ENCODE results near the gene ARHGAP32.
"Not testable (repeated sequence)": the region's sequence is repeated elsewhere in the genome, so short reads cannot be mapped to it uniquely, and the experiment has no call there.

ARHGAP32 gene

DNA sequence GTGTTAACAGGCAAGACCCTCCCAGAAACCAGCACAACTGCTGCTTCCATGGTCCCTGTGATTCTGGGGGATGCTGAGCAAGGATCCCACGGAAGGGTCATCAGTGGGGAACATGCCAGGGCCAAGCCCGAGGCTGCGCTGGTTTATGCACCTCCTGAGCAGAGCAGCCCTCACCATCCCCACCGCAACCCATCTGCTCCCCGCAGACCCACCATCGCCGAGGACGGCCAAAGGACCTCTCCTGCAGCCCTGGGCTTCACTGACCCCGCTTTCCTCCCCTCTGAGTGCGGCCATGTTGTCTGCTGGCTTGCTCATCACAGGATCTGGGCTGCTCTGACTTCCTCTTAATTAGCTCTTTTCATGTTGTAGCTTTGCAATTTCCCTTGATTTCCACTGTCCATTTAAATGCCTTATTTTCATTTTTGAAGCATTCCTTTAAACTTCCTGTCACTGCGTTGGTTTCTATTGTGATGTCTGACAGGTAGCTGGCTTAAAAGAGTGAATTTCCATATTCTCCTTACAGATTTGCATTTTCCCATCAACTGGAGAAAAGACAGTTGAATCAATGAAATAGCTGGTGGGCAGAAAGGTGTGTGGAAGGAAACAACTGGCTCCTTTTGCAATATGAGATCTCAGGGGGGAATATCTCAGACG is 264.3 kb downstream of the ARHGAP32 start:
- no peak for FAIRE-seq

DNA sequence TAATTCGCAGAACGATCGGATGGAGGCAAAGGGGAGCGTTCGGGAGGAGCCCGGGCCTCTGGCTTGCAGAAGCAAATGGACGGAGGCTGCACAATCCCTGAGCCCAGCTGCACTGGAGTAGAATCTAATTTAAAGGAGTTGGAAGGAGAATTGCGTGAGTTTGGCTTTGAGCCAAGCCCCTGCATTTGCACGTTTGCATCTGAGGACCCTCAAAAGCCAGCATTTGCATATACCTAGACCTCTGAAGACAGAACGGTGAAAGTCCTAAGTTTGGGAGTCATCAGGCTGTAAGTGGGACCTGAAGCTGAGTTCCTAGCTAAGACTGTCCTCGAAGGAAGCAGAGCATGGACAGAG is 265.0 kb downstream of the ARHGAP32 start:
- no peak for FAIRE-seq

DNA sequence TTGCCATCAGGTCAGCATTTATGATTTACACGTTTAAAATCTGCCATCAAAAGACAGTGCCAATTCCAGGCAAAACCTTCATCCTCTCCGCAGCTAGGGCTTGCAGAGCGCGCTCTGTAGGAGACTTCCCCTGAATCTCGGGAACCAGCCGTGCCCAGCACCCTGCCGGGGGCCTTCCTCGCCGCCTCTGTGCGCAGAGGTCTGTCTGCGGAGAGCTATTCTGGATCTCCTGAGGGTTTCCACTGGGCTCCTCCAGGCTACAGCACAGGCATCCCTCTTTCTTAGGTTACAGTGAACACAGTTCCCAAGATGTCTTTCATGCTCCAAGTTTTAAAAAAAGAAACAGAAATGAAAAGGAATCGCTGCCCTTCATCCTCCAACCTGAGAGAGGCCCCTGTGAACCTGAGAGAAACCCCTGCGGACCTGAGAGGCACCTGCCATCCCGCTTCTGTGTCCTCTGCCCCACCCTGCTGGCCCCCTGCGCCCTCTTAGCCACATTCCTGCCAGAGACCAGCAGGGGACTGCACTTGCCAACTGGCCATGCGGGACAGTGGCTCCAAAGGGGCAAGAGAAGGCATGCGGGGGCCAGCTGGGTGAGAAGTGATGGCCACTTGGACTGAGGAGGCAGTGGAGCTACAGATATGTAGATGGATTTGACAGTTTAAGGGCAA is 265.6 kb downstream of the ARHGAP32 start:
- no peak for FAIRE-seq

DNA sequence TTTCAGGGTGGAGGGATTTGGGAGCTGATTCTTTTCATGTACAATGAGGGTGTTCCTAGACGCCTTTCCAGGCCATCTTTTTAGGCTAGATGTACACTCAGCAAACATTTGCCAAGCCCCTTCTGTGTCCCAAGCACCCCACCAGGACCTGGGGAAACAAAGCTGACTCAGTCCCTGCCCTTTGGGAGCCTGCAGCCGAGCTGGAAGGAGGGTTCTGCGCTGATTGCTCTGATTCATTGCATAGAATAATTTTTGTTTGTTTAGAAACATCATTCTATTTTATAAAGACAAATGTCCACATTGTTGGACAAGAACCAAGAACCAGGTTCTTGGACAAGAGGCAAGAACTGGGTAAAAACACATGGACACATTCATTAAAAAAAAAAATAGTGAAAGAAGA is 266.1 kb downstream of the ARHGAP32 start:
- FAIRE-seq = no peak

DNA sequence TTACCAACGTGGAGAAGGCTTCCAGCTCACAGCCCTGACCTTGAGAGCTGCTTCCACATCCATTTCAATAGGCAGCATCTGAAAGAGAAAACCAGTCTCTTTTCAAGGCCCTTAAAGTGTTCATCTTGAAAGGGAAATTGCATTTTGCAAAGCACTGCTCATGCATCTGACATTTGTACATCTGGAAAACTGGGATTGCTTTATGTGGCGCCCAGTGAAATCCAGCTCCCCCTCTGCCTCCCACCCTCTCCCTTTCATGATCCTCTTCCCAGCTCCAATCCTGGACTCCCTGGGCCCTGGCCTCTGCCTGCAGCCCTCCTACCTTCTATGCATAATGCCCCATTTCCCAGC is 266.9 kb downstream of the ARHGAP32 start:
- FAIRE-seq = no peak

DNA sequence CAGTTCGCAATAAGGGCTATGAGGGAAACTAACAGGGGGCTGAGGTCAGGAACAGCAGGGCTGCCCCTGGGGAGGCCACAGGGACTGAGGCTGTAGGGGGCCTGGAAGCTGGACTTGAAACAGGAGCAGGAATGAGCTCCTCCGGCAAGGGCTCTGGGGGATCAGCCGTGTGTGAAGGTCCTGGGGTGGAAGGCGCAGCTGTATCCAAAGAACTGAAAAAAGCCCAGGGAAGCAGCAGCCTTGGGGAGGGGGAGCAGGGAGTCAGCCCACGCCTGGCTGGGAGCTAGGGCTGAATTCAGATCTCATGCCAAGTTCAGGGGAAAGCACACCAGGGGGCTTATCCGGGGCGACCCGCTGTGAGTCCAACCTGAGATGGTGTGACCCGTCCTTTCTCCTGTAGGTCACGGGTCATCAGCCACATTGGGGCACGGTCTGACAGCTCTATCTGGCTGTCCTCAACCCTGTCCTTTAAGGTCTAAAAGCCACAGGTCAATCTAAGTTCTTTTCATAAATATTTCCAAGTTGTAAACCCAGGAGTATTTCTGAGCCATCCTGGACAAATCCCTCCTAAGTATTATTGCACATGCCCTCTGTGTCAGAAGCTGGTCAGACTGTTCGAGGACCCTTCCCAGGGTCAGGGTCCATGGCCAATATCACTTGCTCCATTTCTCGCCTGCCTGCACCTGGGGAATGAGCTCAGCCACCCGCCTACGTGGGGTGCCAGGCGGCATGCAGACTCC is 267.4 kb downstream of the ARHGAP32 start:
- no peak for FAIRE-seq

DNA sequence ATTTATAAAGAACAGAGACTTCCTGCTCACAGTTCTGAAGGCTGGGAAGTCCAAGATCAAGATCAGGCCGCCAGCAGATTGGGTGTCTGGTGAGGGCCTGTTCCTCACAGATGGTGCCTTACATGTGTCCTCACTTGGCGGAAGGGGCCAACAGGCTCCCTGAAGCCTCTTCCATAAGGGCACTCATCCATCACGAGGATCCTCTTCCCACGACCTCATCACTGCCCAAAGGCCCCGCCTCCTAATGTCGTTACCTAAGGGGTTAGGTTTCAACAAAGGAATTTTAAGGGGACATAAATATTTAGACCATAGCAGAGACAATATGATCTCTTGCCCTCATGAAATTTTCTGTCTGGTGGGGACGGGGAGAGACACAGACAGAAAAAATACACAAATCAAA is 268.0 kb downstream of the ARHGAP32 start:
- no peak for FAIRE-seq

DNA sequence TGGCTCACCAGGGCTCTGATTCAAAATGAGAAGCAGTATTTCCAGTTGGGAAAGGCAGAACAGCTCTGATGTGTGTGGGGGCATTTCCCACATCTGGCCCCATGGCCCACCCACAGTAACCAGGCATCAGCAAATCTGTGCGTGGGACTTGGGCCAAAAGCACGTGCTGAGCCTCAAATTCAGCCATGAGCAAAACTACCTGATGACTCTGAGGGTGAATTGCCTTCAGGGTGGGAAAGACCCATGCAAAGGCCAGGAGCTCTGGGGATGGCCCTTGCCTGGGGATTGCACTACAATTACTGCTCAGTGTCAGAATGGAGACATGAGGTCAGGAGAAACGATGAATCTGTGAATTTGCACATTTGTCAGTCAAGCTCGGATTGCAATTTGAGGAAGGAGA is 270.3 kb downstream of the ARHGAP32 start:
- no peak for FAIRE-seq

DNA sequence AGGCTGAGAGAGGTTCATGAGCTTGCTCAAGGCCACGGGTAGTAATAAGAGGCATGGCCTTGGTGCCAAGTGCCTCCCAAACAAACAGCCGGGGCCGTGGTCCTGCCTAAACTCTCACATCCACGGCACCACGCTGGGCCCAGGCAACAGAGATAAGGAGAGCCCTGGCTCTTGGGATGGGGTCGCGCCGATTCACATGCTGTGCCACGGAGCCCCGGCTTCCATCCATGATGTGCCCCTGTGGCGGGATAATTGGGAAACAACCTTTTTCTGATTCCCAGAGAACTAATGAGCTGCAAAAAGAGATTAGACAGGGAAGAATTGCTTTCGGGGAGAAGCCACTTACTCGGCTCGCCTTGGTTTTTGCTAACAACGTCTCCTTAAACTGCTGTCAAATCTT is 271.5 kb downstream of the ARHGAP32 start:
- FAIRE-seq = no peak

DNA sequence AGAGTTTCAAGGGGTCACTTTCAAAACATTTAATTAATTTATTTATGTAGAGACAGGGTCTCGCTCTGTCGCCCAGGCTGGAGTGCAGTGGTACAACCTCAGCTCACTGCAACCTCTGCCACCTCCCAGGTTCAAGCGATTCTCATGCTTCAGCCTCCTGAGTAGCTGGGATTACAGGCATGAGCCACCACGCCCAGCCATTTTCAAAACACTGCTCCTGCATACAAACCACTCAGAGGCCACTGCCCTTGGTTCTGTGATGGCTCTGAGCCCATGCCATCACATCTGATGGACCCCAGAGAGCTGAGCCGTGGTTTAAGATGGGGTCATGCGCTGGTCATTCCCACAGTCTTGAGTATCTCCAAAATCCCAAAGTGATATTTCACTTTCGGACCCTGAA is 272.5 kb downstream of the ARHGAP32 start:
- FAIRE-seq = not testable (repeated sequence)

DNA sequence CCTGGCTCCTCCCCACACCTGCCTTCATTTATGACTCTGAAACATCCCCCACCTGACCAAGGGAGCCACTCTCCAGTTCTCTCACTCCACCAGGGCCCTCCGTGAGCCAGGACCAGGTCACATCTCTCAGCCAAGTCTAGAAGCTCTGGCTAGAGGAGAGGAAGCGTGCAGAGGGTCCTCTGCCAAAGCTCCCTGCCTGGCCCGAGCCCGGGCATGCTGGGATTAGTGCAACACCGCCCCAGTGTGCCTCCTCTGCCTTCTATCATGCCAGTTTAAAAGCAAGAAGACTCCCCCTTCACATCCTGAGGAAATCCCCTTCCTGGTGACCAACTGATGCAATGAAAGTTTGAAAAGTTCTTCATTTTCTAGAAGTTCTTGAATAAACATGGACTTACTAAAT is 272.9 kb downstream of the ARHGAP32 start:
- no peak for FAIRE-seq

DNA sequence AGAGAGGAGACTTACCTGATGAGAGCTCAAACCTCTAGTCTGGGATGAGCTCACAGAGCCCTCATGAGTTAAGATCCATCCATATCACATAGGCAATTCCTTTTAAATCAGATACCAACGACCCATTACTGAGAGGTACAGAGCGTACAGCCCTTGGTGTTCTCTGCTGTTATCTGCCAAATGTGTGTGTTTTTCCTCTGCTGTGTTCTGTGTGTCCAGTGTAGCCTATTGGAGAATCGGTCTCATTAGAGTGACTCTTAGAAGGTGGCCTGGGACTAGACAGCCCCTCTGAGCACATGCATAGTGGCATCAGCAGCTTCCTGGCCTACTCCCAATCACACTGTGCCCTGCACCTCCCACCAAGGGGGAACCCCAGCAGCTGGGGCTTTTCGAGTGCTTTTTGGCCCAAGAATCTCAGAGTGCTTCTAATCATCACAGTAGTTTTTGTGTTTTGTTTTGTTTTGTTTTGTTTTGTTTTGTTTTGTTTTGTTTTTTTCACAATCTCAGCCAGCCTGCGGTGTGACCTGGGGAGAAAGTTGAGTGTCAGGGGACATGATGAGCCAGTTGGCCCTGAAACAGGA is 274.9 kb downstream of the ARHGAP32 start:
- FAIRE-seq = no peak

DNA sequence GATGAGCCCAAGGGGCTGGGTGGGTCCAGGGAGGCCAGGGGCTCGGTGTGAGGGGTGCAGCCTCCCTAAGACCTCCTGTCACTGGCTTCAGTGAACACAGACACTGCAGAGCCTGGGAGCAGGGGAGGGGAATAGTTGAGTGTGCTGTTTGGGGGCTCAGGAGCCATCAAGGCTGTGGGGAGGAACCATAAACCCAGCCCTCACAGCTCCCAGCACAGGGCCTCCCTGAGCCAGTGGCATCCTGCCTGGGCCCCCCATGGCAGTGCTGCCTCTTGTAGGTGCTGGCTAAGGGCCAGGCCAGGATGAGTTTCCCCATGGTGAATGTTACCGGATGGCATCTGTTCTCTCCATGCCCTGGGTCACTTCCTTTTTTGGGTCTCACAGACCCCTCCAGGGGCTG is 275.4 kb downstream of the ARHGAP32 start:
- FAIRE-seq = no peak

DNA sequence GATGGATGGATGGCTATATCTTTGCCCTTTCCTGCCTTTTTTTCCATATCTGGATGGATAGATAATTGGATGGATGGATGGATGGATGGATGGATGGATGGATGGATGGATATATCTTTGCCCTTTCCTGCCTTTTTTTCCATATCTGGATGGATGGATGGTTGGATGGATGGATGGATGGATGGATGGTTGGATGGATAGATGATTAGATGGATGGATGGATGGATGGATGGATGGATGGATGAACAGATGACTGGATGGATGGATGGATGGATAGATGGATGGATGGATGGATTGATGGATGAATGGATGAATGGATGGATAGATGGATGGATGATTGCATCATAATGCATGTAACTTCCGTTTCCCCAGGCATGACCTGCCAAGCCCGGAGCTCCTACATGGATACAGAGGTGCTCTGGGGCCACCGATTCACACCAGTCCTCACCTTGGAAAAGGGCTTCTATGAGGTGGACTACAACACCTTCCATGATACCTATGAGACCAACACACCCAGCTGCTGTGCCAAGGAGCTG is 276.0 kb downstream of the ARHGAP32 start:
- FAIRE-seq = no peak

DNA sequence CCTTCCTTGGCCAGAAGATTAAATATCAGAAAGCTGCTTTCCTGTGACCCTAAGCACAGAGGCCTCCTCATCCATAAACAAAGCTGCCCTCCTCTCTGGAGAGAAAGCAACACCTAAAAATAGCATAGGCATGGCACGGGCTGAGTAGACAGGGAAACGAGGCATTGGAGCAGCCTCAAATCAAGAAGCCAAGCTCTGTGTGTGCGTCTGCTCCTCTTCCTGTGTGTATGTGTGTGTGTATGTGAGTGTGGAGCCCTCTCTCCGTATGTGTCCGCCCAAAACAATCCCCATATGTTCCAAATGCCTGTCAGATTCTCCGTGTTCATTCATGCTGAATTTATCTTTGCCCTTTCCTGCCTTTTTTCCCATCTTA is 277.0 kb downstream of the ARHGAP32 start:
- no peak for FAIRE-seq
